Spleen (tissue), 11 donors: ENCODE data around the gene ARHGEF26. TPM values are rescaled to one million over a fixed set of nuclear protein-coding genes. Genes with fewer than 3 reads are reported as not detected.

Source experiments
- DNase-seq: peaks from one replicate; pipeline ENCODE4 v3.0.0-alpha.2; 2020
- H3K27ac ChIP-seq, 8 donors: fragments of 200-600 bp; sonication (generic) in 7 of 8; 1 replicate in 4 of 8; 2 replicates in 4 of 8; pipeline versions ENCODE4 v1.5.0 to v1.8.0; 2016 to 2021; ENCODE audit warnings: inconsistent platforms in 4 of 8, mild to moderate bottlenecking in 4 of 8, moderate library complexity in 1 of 8
- H3K27me3 ChIP-seq, 7 donors: fragments of 200-600 bp; sonication (generic) in 6 of 7; replicated peaks in 1 of 7; 1 replicate in 4 of 7; 2 replicates in 3 of 7; pipeline versions ENCODE4 v1.5.0 to v1.8.0; 2016 to 2021; ENCODE audit warnings: inconsistent platforms in 3 of 7, mild to moderate bottlenecking in 1 of 7
- H3K36me3 ChIP-seq, 6 donors: fragments of 200-600 bp; sonication (generic) in 5 of 6; 1 replicate in 4 of 6; 2 replicates in 2 of 6; pipeline versions ENCODE4 v1.5.0 to v1.8.0; 2016 to 2021; ENCODE audit warnings: inconsistent platforms in 2 of 6
- H3K4me1 ChIP-seq, 6 donors: fragments of 200-600 bp; sonication (generic) in 5 of 6; 1 replicate in 3 of 6; 2 replicates in 3 of 6; pipeline versions ENCODE4 v1.5.0 to v1.8.0; 2016 to 2021; ENCODE audit warnings: inconsistent platforms in 3 of 6
- H3K4me3 ChIP-seq, 8 donors: fragments of 200-600 bp; sonication (generic) in 7 of 8; 1 replicate in 4 of 8; 2 replicates in 4 of 8; pipeline versions ENCODE4 v1.5.0 to v1.8.0; 2016 to 2021; ENCODE audit warnings: inconsistent platforms in 4 of 8, mild to moderate bottlenecking in 4 of 8, moderate library complexity in 2 of 8
- H3K9me3 ChIP-seq, 8 donors: fragments of 200-600 bp; sonication (generic) in 7 of 8; 1 replicate in 4 of 8; 2 replicates in 4 of 8; pipeline versions ENCODE4 v1.5.0 to v1.8.0; 2016 to 2021; ENCODE audit warnings: inconsistent platforms in 4 of 8
- CTCF ChIP-seq, 11 experiments: fragments of 200-600 bp in 7 of 11; fragments of 450-650 bp in 4 of 11; sonication (generic) in 4 of 11; IDR thresholded peaks in 8 of 11; conservative IDR thresholded peaks in 3 of 11; 1 replicate in 7 of 11; 2 replicates in 4 of 11; pipeline versions ENCODE4 v1.4.0 to v1.8.0; 2016 to 2021; ENCODE audit warnings: antibody characterized with exemption in 11 of 11, inconsistent platforms in 4 of 11, mild to moderate bottlenecking in 1 of 11
- POLR2A ChIP-seq, 3 donors: fragments of 450-650 bp; IDR thresholded peaks; one replicate each; pipeline ENCODE4 v1.5.1; 2017; ENCODE audit warnings: antibody characterized with exemption in 3 of 3, mild to moderate bottlenecking in 1 of 3
- POLR2AphosphoS5 ChIP-seq, 3 donors: sonication (generic); formaldehyde crosslinking; IDR thresholded peaks; one replicate each; pipeline ENCODE4 v1.5.1; 2017; ENCODE audit warnings: antibody characterized with exemption in 3 of 3
- WGBS, 5 donors: extraction: QIAGEN DNeasy Blood & Tissue Kit in 3 of 5; methylation state at CpG; one replicate each; pipeline versions ENCODE4 v1.1.5 to v1.1.7; 2013 to 2018; 5-methylcytosine and 5-hydroxymethylcytosine counted together
- intact Hi-C: fragments of 100-400 bp; cut with DNase I; formaldehyde crosslinking; loops from one replicate; pipeline ENCODE4 v1.15.0; 2023; ENCODE audit warnings: low total_unique reads
- polyA plus RNA-seq, 3 donors: library from polyadenylated mRNA; stranded (reverse); fragments of 200-250 nt; gene quantifications; one replicate each; pipeline ENCODE4 v1.2.1, GENCODE V29; 2013
- total RNA-seq, 7 donors: library from RNA; depleted of rRNA in 3 of 7; stranded (reverse); fragments of >200 nt in 3 of 7; fragmentation: NEBNext Ultra II Directional in 4 of 7; extraction: Animal tissue kit (Norgen Biotek cat#: 25700) in 4 of 7; gene quantifications; one replicate each; pipeline versions ENCODE4 v1.1.0 to v1.2.1, GENCODE V29; 2016 to 2021
- donor health status: healthy with polysubstance abuse.
- donor health status: DM: no; HTN: no; CAD: no; lungs with moderate emphysema.
- donor health status: DM: no; HTN: no; CAD: no.
- donor health status: Bipolar disorder and iron deficiency.
- donor health status: healthy.
- donor health status: DM: no; HTN: no; CAD: no.
- donor health status: DM: yes; HTN: yes; CAD: no.

ARHGEF26 gene
- total and polyA plus RNA-seq, 10 donors: 0.30 to 6.3 (median 1.1) TPM

- H3K9me3 ChIP-seq: no peaks in the 10 kb centered on the region
- 80 to 97% (median 87%) methylated on average over 2 of the region's 2 CpGs for WGBS, 5 donors
- no peaks in the 10 kb centered on the region for H3K4me1 ChIP-seq
- no peak overlapping the region for H3K4me3 ChIP-seq
- no peak overlapping the region for H3K27ac ChIP-seq
- no peak for DNase-seq
- H3K36me3 ChIP-seq: no peaks in the 10 kb centered on the region
- TF ChIP-seq CTCF (IDR thresholded peaks at IDR 0.05 in 8 of 11, conservative IDR thresholded peaks at IDR 0.05 in 3 of 11): no peak
- TF ChIP-seq POLR2A (IDR thresholded peaks at IDR 0.05): no peak
- TF ChIP-seq POLR2AphosphoS5 (IDR thresholded peaks at IDR 0.05): no peak
- H3K27me3 ChIP-seq: no peaks in the 10 kb centered on the region
- intact Hi-C loops: no loop called here
These were observed 22.7 kb downstream of the ARHGEF26 start for GRCh38 chr3:154143873-154144272.

DNA sequence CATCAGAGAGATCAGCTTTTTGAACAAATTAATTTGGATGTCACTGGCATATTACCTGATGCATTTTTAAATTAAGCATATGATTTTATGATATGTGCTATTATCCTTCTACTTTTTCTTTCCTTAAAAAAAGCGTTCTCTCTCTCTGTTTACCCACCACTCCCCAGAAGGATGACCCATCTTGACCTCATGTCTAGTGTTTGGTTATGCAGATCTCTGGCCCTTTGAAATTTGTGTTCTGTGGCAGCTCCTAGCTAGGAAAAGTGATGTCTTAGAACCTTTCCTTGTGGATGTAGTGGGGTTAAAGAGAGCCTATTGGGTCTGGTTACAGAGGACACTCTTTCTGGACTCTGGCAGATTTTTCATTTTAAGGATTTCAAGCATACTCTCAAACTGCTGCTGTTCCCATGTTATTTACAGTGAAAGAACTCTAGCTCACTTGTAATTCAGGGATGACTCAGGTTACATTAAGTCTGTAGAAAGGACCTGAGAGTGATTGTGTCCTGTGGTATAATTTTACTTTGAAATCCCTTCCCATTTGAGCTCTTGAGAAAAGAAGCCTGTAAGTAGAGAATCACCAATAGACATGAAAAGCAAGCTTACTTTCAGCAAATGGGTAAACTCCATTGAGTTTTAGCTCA, 23.8 kb downstream of the ARHGEF26 start:
- 69 to 82% (median 81%) methylated on average over 1 of the region's 1 CpG for WGBS, 5 donors
- DNase-seq: no peak
- Histone ChIP-seq H3K4me1 (no peaks in the 10 kb centered on the region), H3K9me3 (no peaks in the 10 kb centered on the region), H3K4me3 (no peak overlapping the region), H3K27ac (no peak overlapping the region), H3K27me3 (no peaks in the 10 kb centered on the region), H3K36me3 (no peaks in the 10 kb centered on the region)
- intact Hi-C loops: no loop called here
- TF ChIP-seq POLR2AphosphoS5 (IDR thresholded peaks at IDR 0.05) (no peak), POLR2A (IDR thresholded peaks at IDR 0.05) (no peak), CTCF (IDR thresholded peaks at IDR 0.05 in 8 of 11, conservative IDR thresholded peaks at IDR 0.05 in 3 of 11) (no peak)

- no peaks in the 10 kb centered on the region for H3K4me1 ChIP-seq
- H3K4me3 ChIP-seq: no peak overlapping the region
- H3K27ac ChIP-seq: no peak overlapping the region
- no peaks in the 10 kb centered on the region for H3K27me3 ChIP-seq
- no peak for TF ChIP-seq POLR2AphosphoS5 (IDR thresholded peaks at IDR 0.05)
- no peak for TF ChIP-seq POLR2A (IDR thresholded peaks at IDR 0.05)
- no peak for TF ChIP-seq CTCF (IDR thresholded peaks at IDR 0.05 in 8 of 11, conservative IDR thresholded peaks at IDR 0.05 in 3 of 11)
- DNase-seq: no peak
- 53 to 86% (median 71%) methylated on average over 1 of the region's 1 CpG for WGBS, 5 donors
- no peaks in the 10 kb centered on the region for H3K9me3 ChIP-seq
- no peaks in the 10 kb centered on the region for H3K36me3 ChIP-seq
- intact Hi-C loops: no loop called here
These were observed 27.4 kb downstream of the ARHGEF26 start for GRCh38 chr3:154148541-154148940.

- TF ChIP-seq POLR2AphosphoS5 (IDR thresholded peaks at IDR 0.05) (no peak), CTCF (IDR thresholded peaks at IDR 0.05 in 8 of 11, conservative IDR thresholded peaks at IDR 0.05 in 3 of 11) (no peak), POLR2A (IDR thresholded peaks at IDR 0.05) (no peak)
- intact Hi-C loops: no loop called here
- Histone ChIP-seq H3K9me3 (no peaks in the 10 kb centered on the region), H3K4me1 (no peaks in the 10 kb centered on the region), H3K27ac (no peak overlapping the region), H3K27me3 (no peaks in the 10 kb centered on the region), H3K36me3 (no peaks in the 10 kb centered on the region), H3K4me3 (no peak overlapping the region)
- WGBS, 5 donors: 89 to 97% (median 92%) methylated on average over 4 of the region's 4 CpGs
- no peak for DNase-seq
These were observed 28.1 kb downstream of the ARHGEF26 start for GRCh38 chr3:154149286-154149685.
